IPS DF 4.7 (cell line): ENCODE results near the gene DDX54.
A peak's percentile ranks its signal among the peaks of the same experiment; 100 is the strongest.

Experiments
- DNase-seq: peaks from one replicate; pipeline ENCODE4 v3.0.0-alpha.2; 2013; ENCODE audit warnings: low spot score; ENCODE audit errors: extremely low read depth

The DDX54 gene

DNA sequence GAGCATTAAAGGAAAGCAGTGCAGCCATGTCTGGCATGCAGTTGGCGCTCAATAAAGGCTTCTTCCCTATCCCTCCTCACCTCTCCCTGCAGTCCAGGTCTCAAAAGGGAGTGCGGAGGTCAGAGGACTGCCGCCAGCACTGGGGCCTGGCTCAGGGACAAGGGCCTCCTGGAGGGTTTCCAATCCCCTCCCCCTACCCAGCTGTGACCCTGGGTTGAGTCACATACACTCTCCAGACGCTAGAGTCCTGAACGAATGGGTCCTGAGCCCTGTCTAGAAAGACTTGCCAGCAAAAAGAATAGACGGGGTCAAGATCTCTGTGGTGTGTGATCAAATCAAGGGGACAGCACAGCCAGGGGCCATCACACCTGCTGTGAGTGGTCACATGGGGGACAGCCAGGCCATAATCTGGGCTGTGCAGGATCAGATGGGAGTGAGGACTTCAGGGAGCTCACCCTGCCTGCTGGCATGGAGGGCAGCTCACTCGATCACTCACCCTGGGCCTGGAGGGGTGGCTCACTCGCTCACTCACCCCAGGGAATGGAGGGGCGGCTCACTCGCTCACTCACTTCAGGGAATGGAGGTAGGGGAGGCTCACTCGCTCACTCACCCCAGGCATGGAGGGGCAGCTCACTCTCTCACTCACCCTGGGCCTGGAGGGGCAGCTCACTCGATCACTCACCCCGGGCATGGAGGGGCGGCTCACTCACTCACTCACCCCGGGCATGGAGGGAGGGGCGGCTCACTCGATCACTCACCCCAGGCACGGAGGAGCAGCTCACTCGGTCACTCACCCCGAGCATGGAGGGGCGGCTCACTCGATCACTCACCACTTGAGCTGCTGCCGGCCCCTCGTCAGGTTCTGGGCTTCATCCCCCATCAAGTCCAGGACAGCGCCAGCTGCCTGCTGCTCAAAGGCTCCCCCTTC, 22.9 kb downstream of the DDX54 start:
- DNase-seq = no peak

DNA sequence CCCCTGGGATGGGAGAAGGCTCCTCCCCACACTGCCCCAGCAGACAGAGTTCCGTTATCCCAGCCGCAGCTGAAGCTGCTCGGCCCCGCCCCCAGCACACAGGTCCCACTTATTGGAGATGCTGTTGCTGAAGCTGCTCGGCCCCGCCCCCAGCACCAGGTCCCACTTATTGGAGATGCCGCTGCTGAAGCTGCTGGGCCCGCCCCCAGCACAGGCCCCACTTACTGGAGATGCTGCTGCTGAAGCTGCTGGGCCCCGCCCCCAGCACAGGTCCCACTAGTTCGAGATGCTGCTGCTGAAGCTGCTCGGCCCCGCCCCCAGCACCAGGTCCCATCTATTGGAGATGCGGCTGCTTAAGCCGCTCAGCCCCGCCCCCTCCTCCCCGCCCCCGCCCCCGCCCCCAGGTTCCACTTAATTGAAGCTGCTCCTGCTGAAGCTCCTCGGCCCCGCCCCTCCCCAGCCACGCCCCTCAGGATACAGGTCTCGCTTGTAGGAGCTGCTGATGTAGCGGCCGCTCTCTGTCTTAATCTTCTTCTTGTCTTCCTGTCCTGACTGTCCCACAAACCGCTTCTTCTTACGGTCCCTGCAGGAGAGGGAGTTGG, 23.8 kb downstream of the DDX54 start:
- DNase-seq = peak; percentile 82

DNA sequence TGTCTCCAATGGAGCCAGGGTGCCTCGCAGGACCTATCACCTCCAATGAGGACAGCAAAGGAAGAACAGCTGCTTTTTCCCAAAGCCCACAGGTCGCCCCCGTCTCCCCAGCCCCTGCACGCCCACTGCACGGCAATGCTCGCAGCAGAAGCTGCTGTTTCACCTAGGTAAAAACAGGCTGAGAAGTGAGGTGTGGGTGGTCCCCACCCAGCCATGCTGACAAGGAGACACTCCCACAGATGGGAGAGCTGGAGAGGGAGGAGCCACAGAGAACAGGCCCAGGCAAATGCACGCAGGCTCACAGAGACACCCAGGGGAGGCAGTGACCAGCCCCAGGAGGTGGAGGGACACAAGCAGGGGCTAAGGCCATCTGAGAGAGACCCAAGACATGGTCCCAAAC, 25.3 kb downstream of the DDX54 start:
- DNase-seq = no peak

DNA sequence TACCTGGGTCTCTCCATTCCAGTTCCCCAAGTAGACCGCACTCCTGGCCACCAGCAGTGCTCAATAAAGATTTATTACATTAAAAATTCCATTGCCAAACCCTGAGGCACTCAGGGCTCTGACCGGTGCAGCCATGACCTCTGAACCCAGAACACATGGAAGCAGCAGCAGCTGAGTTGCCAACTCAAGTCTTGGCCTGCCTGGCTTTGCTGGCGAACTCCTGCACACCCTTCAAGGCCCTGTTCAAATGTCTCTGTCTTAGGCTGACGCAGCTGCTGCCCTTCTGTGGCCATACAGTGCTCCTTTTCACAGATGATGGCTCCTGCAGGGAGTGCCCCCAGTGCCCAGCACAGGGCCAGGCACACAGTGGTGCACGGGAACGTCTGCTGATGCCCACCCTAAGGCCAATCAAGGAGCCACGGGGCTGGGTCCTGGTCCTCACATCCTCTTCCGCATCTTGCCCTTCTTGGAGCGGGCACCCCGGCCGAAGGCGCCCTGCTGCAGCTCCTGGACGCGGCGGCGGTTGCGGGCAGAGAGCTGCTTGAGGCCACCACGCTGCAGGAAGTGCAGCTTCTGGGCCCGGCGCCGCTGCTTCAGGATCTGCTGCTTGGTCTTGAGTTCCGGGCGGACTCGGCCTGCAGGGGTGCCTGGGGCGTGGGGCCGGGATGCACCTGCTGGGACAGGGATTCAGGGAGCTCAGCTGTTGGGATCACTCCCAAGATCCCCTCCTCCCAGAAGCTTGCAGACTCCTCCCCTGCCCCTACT, 26.7 kb downstream of the DDX54 start:
- DNase-seq = no peak

DNA sequence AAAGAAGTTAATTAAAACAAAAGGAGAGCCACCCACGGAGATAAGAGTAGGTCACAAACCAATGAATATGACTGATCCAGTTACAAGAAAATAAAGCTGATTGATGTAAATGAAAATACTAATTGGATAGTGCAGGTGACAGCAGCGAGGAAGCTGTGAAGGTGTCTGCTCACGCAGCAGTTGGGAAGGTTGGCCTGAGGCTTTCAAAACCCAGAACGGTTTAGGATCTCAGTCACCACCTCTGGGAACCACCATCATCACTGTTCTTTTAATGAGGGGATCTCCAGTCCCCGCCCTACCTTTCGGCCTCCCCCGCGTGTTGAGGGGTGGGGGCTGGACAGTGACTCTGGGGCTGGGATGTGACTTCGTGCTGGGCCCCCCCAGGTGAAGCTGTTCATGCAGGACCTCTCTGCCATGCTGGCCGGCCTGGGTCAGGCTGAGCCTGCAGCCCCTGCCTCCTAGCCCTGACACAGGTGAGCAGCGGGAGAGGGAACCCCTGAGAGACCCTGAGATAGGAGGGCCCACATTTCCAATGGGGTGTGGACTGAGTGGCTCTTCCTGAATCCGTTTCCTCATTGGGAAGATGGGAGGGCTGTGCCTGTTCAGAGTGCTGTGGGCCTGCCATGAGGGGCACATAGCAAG, 27.9 kb downstream of the DDX54 start:
- no peak for DNase-seq

DNA sequence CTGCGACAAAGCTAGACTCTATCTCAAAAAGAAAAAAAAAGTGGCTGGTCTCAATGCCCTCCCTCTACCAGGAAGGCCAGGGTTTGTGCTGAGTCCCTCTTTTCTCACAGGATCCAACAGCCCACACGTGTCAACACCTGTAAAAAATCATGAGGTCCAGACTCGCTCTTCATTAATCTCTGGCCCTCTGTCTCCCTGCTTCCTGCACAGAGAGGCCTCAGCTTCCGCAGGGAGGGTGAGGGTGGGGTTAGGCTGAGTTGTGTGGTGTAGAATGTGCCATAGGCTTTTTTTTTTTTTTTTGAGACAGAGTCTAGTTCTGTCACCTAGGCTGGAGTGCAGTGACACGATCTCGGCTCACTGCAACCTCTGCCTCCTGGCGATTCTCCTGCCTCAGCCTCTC, 29.6 kb downstream of the DDX54 start:
- no peak for DNase-seq

DNA sequence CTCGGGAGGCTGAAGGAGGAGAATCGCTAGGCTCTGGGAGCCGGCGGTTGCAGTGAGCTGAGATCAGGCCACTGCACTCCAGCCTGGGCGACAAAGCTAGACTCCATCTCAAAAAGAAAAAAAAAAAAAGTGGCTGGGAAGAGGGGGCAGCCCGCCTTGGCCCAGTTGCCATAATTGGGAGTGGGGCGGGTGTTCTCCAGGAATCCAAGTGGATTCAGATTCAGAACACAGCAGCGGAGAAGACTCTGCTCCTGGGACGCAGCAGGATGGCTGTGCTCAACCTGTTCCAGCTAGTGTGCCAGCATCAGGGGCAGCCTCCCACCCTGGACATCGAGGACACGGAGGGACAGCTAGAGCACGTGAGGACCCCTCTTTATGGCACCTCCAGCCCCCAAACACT, 30.2 kb downstream of the DDX54 start:
- no peak for DNase-seq

DNA sequence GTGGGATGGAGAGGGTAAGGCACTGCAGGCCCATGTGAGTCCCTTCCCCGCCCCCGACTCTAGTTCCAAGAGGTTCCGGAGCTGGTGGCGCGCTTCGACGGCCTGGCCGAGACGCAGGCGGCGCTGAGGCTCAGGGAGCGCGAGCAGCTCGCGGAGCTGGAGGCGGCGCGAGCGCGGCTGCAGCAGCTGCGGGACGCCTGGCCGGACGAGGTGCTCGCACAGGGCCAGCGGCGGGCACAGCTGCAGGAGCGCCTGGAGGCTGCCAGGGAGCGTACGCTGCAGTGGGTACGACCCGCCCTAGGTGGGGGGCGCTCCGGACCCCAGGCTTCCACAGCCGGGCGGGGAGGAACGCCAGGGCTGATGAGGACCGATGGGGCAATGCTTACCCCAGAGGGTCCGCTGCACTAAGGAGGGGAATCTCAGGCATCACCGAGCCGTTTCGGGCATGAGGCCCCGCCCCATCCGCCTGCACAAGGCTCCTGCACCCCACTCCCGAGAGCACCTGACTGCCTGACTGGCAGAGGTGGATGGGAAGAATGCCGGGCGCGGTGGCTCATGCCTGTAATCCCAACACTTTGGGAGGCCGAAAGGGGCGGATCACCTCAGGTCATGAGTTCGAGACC, 30.8 kb downstream of the DDX54 start:
- DNase-seq = no peak

DNA sequence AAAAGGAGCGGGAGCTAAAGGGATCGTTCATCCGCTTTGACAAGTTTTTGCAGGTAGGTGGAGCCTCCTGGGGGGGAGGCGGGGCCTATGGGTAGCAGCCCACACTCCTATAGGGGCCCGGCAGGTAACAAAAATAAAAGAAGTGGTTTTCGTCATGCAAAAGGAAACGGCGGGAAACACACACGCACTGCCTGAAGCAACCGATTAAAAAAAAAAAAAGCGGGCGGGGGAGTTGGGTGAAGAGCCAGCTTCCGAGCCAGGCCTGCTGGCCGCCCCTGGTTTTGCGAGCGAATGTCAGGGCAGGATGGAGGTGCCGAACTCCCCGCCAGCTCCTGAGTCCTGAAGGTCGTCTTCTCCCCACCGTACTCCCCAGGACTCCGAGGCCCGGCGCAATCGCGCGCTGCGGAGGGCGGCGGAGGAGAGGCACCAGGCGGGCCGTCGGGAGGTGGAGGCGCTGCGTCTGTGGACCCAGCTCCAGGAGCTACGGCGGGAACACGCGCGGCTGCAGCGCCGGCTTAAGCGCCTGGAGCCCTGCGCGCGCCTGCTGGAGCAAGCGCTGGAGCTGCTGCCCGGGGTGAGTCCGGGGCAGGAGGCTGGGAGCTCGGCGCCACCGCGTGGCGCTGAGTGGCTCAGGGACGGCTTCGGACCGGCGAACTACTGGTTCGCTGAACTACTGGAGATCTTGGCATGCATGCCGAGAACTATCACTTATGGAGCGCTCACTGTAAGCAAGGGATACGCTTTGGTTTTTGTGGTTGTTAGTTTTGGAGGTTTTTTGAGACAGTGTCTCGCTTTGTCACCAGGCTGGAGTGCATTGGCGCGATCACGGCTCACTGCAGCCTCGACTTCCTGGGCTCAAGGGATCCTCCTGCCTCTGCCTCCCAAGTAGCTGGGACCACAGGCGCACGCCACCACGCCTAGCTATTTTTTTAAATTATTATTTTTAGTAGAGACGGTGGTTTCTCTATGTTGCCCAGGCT, 32.2 kb downstream of the DDX54 start:
- DNase-seq = no peak

DNA sequence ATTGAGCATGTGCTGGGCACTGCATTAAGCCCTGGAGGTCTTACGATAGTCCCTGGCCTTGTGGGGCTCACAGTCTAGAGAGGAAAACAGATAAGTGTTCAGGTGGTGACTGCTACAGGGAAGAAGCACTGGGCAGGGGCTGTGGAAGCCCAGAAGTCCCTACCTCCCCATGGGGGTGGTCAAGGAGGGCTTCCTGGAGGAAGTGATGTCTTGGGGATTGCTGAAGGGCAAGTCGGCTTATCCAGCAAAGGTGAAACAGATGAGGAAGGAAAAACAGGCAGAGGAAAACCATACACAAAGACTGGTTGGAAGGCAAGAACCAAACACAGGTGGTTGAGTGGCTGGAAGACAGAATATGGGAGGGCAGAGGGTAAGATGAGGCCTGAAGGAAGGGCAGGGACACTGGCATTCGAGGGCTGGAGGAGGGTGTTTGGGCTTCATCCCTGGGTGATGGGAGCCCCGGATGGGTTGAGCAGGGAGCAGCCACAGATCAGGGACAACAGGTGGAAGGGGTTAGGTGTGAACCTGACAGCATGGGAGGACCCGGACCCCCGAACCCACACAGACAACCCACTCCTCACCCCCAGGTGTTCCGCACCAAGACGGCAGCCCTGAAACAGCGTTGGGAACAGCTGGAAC, 33.0 kb downstream of the DDX54 start:
- DNase-seq = no peak

DNA sequence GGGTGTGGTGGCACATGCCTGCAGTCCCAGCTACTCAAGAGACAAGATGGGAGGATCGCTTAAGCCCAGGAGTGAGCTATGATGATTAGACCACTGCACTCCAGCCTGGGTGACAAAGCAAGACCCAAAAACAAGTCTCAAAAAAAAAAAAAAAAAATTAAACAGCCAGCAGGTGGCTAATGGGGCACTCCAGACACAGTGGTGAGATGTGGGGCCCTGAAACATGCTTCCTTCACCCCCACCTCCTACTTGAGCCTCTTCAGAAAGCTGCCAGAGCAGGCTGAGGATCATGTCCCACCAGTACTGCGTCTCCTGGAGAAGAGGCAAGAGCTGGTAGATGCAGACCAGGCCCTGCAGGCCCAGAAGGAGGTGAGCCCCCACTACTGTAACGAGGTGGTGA, 33.6 kb downstream of the DDX54 start:
- DNase-seq = no peak

DNA sequence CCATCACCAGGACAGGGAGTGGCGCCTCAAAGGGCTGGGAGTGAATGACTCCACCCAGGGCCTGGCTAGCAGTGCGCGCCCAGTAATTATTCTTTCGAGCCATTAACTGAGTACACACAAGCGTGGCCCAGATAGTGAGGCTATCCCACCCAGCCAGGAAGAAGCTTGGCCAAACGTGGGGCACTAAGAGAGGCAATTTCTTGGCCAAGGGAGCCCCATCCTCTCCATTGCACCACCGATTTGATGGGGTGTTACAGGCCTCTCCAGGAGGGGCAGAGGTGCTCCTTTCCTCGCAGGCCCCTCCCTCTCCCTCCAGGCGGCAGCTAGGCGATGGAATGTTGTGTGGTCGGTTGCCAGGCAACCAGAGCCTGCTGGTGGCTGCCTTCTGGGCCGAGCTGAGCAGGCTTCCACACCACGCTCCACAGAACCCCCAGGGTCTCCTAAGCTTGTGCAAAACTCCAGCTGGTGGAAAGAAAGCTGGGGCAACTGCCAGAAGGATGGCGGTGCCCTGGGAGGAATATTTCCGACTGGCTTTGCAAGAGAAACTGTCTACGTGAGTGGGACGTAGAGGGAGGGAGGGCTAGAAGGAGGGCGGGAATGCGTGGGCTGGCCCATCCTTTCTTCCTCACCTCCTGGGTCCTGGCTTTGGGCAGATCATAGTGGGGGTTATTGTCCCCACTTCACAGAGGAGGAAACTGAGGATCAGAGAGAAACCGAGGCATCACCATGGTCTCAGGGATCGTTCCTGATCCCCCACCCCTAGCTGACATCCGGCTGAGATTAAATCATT, 35.7 kb downstream of the DDX54 start, which contains the start of gene CFAP73:
TSS of gene CFAP73 (plus strand) at position 364 of the 790 bp plus-strand sequence. CDS start at position 498, 134 bp downstream.
- DNase-seq = peak; percentile 87

DNA sequence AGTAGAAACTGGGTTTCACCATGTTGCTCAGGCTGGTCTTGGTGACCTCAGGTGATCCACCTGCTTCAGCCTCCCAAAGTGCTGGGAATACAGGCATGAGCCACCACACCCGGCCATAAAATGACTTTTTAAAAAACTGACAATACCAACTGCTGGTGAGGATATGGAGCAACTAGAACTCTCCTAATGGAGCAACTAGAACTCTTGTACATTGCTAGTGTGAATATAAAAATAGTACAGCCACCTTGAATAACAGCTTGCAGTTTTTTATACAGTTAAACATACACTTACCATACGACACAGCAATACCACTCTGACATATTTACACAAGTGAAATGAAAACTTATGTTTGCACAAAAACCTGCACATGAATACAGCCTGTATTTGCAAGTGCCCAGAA, 38.3 kb downstream of the DDX54 start:
- DNase-seq = no peak

DNA sequence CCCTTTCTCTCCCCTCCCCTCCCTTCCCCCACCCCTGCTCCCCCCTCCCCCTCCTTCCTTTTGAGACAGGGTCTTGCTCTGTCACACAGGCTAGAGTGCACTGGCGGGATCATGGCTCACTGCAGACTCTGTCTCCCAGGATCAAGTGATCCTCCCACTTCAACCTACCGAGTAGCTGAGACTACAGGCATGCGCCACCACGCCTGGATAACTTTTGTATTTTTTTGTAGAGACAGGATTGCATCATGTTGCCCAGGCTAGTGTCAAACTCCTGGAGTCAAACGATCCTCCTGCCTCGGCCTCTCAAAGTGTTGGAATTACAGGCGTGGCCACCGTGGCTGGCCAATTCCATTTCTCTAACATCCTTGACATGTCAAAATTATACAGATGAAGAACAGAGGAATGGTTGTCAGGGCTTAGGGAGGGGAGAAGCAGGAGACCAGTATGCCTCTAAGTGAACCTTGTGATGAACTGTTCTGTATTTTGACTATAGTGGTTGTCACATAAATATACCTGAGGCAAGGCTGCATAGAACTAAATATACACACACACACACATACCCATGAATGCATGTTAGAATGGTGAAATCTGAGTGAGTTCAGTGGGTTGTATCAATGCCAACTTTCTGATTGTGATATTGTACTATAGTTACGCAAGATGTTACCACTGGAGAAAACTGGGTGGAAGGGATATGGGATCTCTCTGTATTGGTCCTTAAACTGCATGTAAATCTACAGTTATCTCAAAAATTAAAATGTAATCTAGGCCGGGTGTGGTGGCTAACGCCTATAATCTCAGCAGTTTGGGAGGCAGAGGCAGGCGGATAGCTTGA, 39.3 kb downstream of the DDX54 start:
- DNase-seq = no peak

DNA sequence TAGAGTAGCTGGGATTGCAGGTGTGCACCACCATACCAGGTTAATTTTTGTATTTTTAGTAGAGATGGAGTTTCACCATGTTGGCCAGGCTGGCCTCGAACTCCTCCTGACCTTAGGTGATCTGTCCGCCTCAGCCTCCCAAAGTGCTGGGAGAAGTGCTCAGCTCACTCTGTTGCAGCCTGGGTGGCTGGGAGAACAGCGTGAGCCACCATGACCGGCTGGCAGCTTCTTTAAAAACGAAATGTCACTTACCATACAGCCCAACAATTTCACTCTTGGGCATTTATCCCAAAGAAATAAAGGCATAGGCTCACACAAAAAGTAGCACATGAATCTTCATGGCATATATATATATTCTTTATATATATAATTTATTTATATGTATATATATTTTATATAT, 40.5 kb downstream of the DDX54 start:
- DNase-seq = no peak

DNA sequence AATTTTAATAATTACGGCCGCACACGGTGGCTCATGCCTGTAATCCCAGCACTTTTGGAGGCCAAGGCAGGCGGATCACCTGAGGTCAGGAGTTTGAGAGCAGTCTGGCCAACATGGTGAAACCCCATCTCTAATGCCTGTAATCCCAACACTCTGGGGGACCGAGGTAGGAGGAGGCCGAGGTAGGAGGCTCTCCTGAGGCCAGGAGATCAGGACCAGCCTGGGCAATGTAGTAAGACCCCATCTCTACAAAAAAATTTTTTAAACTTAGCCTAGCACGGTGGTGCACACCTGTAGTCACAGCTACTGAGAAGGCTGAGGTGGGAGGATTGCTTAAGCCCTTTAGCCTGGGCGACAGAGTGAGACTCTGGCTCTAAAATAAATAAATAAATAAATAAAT, 41.3 kb downstream of the DDX54 start:
- DNase-seq = no peak

DNA sequence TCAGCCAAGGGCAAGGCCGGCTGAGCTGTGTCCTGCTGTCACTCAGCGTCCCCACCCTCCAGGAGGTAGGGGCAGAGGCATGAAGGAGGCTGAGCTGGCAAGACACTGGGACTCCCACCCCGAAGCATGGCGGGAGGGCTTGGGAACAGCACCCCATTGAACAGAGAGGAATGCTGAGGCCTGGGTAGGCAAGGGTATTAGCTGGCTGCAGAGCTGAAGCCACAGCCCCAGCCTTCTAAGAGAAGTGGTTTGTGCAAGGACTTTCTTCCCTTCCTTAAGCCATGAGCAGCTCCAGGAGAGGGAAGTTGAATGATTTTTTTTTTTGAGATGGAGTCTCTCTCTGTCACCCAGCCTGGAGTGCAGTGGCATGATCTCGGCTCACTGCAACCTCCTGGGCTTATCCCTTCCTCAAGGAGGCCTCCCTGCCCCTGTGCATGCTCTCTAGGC, 42.4 kb downstream of the DDX54 start:
- DNase-seq = no peak
